Trophoblast cell (in vitro differentiated cells and primary cell): ENCODE data around the gene SCYL3.
"Not testable (repeated sequence)": the region's sequence is repeated elsewhere in the genome, so short reads cannot be mapped to it uniquely, and the experiment has no call there.

Experiments used
- DNase-seq, 2 donors: peaks; one replicate each; pipeline ENCODE4 v3.0.0-alpha.2; 2016
- H2AFZ ChIP-seq: 2 replicates; pipeline ENCODE4 v1.6.1; 2013; ENCODE audit warnings: low read length, moderate library complexity, mild to moderate bottlenecking; ENCODE audit not compliant: insufficient read depth, poor library complexity
- H2AK5ac ChIP-seq: 2 replicates; pipeline ENCODE4 v1.6.1; 2013; ENCODE audit warnings: mild to moderate bottlenecking, low read length
- H2BK120ac ChIP-seq: 2 replicates; pipeline ENCODE4 v1.6.1; 2013; ENCODE audit warnings: low read length, mild to moderate bottlenecking, moderate library complexity; ENCODE audit not compliant: insufficient read depth, poor library complexity
- H2BK12ac ChIP-seq: 2 replicates; pipeline ENCODE4 v1.6.1; 2013; ENCODE audit warnings: mild to moderate bottlenecking, low read length, moderate library complexity
- H2BK5ac ChIP-seq: 2 replicates; pipeline ENCODE4 v1.6.1; 2013; ENCODE audit warnings: low read length, low read depth, moderate library complexity, mild to moderate bottlenecking; ENCODE audit not compliant: poor library complexity
- H3K14ac ChIP-seq: 2 replicates; pipeline ENCODE4 v1.6.1; 2013; ENCODE audit warnings: mild to moderate bottlenecking, low read length
- H3K18ac ChIP-seq: 2 replicates; pipeline ENCODE4 v1.6.1; 2013; ENCODE audit warnings: mild to moderate bottlenecking, low read length
- H3K23ac ChIP-seq: 2 replicates; pipeline ENCODE4 v1.6.1; 2013; ENCODE audit warnings: low read length
- H3K27ac ChIP-seq: 2 replicates; pipeline ENCODE4 v1.5.1; 2013; ENCODE audit warnings: low read depth, mild to moderate bottlenecking, inconsistent platforms, low read length, moderate library complexity
- H3K27me3 ChIP-seq: 2 replicates; pipeline ENCODE4 v1.6.1; 2013; ENCODE audit warnings: inconsistent platforms, mild to moderate bottlenecking, low read length, moderate library complexity; ENCODE audit not compliant: insufficient read depth
- H3K36me3 ChIP-seq, 2 experiments: 1 replicate in 1 of 2; 2 replicates in 1 of 2; pipeline ENCODE4 v1.6.1; 2013; ENCODE audit warnings: low read length in 2 of 2, mild to moderate bottlenecking in 2 of 2, moderate library complexity in 1 of 2; ENCODE audit not compliant: insufficient read depth in 2 of 2, control insufficient read depth in 1 of 2
- H3K4ac ChIP-seq: 2 replicates; pipeline ENCODE4 v1.6.1; 2013; ENCODE audit warnings: low read depth, mild to moderate bottlenecking, low read length, moderate library complexity
- H3K4me1 ChIP-seq, 2 experiments: 1 replicate in 1 of 2; 2 replicates in 1 of 2; pipeline ENCODE4 v1.6.1; 2013; ENCODE audit warnings: low read length in 2 of 2, mild to moderate bottlenecking in 2 of 2, moderate library complexity in 1 of 2; ENCODE audit not compliant: insufficient read depth in 2 of 2, control insufficient read depth in 1 of 2
- H3K4me2 ChIP-seq: 2 replicates; pipeline ENCODE4 v1.6.1; 2013; ENCODE audit warnings: inconsistent platforms, mild to moderate bottlenecking, low read length, moderate library complexity
- H3K4me3 ChIP-seq: 2 replicates; pipeline ENCODE4 v1.5.1; 2013; ENCODE audit warnings: mild to moderate bottlenecking, low read depth, low read length, inconsistent platforms
- H3K79me1 ChIP-seq: one replicate; pipeline ENCODE4 v1.6.1; 2013; ENCODE audit warnings: low read length
- H3K79me2 ChIP-seq: 2 replicates; pipeline ENCODE4 v1.6.1; 2013; ENCODE audit warnings: low read length, mild to moderate bottlenecking; ENCODE audit not compliant: control insufficient read depth, insufficient read depth, poor library complexity
- H3K9ac ChIP-seq: 2 replicates; pipeline ENCODE4 v1.6.1; 2013; ENCODE audit warnings: mild to moderate bottlenecking, low read length
- H3K9me3 ChIP-seq: 2 replicates; pipeline ENCODE4 v1.6.1; 2013; ENCODE audit warnings: low read depth, mild to moderate bottlenecking, control low read depth, inconsistent platforms, low read length; ENCODE audit not compliant: insufficient read depth
- H4K12ac ChIP-seq: 2 replicates; pipeline ENCODE4 v1.6.1; 2013; ENCODE audit warnings: low read depth, mild to moderate bottlenecking, low read length, moderate library complexity
- H4K8ac ChIP-seq: 2 replicates; pipeline ENCODE4 v1.6.1; 2013; ENCODE audit warnings: low read depth, mild to moderate bottlenecking, low read length, moderate library complexity
- H4K91ac ChIP-seq: one replicate; pipeline ENCODE4 v1.6.1; 2013; ENCODE audit warnings: low read depth, mild to moderate bottlenecking, low read length, moderate library complexity
- WGBS: extraction: QIAGEN DNeasy Blood & Tissue Kit; methylation state at CpG from one replicate; pipeline ENCODE4 v1.1.7; 2013; ENCODE audit warnings: missing lambda C conversion rate; ENCODE audit not compliant: insufficient read length, insufficient coverage; ENCODE audit errors: extremely low coverage; 5-methylcytosine and 5-hydroxymethylcytosine counted together

SCYL3 gene

GRCh38 chr1:169924063-169924462, 30.4 kb upstream of the SCYL3 start:
- DNase-seq, result no peak
- Histone ChIP-seq H3K4ac (no peak overlapping the region), H2BK120ac (no peak overlapping the region), H3K14ac (no peak overlapping the region), H3K18ac (no peak overlapping the region), H2BK12ac (no peak overlapping the region), H2AFZ (no peak overlapping the region), H3K23ac (no peak overlapping the region), H4K12ac (no peak overlapping the region), H3K9ac (no peak overlapping the region), H4K8ac (no peak overlapping the region), H4K91ac (no peak overlapping the region), H3K9me3 (no peaks in the 10 kb centered on the region), H3K79me1 (peaks cover 11% of the 10 kb centered on the region), H3K27me3 (no peaks in the 10 kb centered on the region), H2BK5ac (no peak overlapping the region), H2AK5ac (no peak overlapping the region), H3K4me1 (no peaks in the 10 kb centered on the region), H3K36me3 (no peaks in the 10 kb centered on the region), H3K4me3 (no peak overlapping the region), H3K4me2 (no peak overlapping the region), H3K27ac (no peak overlapping the region), H3K79me2 (peaks cover 2% of the 10 kb centered on the region)
- no CpG with 5 or more reads among the region's 2 CpGs for WGBS

DNA sequence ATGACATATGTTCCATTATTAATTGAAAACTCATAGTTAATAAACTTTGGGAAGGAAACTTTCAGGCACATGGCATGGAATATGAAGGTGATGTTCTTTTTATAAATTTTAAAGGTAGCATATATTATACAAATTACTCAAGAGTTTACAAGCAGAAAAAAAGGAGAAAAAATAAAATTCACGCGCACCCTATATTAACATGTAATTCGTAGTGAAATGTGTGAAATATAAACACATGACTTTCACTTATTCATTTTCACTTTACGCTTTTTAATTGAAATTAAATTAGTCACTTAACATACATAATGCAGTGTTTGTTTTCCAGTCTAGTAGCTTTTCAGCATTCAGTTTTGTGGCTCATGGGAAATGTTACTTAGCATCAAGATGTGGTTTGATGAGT, 27.4 kb upstream of the SCYL3 start:
- H3K36me3 ChIP-seq, result peaks cover 2 to 3% of the 10 kb centered on the region in 2 experiments
- H3K79me1 ChIP-seq, result peaks cover 5% of the 10 kb centered on the region
- no peak overlapping the region for H2BK12ac ChIP-seq
- H3K14ac ChIP-seq, result no peak overlapping the region
- no peak overlapping the region for H2AK5ac ChIP-seq
- no peaks in the 10 kb centered on the region for H3K27me3 ChIP-seq
- no peak overlapping the region for H3K4me3 ChIP-seq
- no peak overlapping the region for H2AFZ ChIP-seq
- H4K91ac ChIP-seq, result no peak overlapping the region
- no peak overlapping the region for H3K4me2 ChIP-seq
- no peaks in the 10 kb centered on the region for H3K9me3 ChIP-seq
- no peak overlapping the region for H3K4ac ChIP-seq
- no peak overlapping the region for H2BK120ac ChIP-seq
- no peak overlapping the region for H3K9ac ChIP-seq
- H4K8ac ChIP-seq, result no peak overlapping the region
- no peak overlapping the region for H2BK5ac ChIP-seq
- WGBS, result no CpG with 5 or more reads among the region's 4 CpGs
- no peak overlapping the region for H4K12ac ChIP-seq
- no peak for DNase-seq
- H3K27ac ChIP-seq, result no peak overlapping the region
- no peak overlapping the region for H3K23ac ChIP-seq
- H3K4me1 ChIP-seq, result no peaks in the 10 kb centered on the region
- no peak overlapping the region for H3K18ac ChIP-seq
- no peaks in the 10 kb centered on the region for H3K79me2 ChIP-seq

- Histone ChIP-seq H3K18ac (no peak overlapping the region), H3K9ac (no peak overlapping the region), H3K27me3 (no peaks in the 10 kb centered on the region), H3K9me3 (no peaks in the 10 kb centered on the region), H4K91ac (no peak overlapping the region), H3K27ac (no peak overlapping the region), H2AFZ (no peak overlapping the region), H3K4ac (no peak overlapping the region), H3K79me1 (peaks cover 3% of the 10 kb centered on the region), H2AK5ac (no peak overlapping the region), H2BK5ac (no peak overlapping the region), H4K8ac (no peak overlapping the region), H4K12ac (no peak overlapping the region), H3K23ac (no peak overlapping the region), H3K4me2 (no peak overlapping the region), H3K14ac (no peak overlapping the region), H2BK120ac (no peak overlapping the region), H3K79me2 (no peaks in the 10 kb centered on the region), H2BK12ac (no peak overlapping the region), H3K4me1 (no peaks in the 10 kb centered on the region), H3K4me3 (no peak overlapping the region), H3K36me3 (peaks cover 2 to 3% of the 10 kb centered on the region in 2 experiments)
- DNase-seq, result no peak
- WGBS, result no CpG with 5 or more reads among the region's 1 CpG
These were observed 25.2 kb upstream of the SCYL3 start for GRCh38 chr1:169918927-169919326.

DNA sequence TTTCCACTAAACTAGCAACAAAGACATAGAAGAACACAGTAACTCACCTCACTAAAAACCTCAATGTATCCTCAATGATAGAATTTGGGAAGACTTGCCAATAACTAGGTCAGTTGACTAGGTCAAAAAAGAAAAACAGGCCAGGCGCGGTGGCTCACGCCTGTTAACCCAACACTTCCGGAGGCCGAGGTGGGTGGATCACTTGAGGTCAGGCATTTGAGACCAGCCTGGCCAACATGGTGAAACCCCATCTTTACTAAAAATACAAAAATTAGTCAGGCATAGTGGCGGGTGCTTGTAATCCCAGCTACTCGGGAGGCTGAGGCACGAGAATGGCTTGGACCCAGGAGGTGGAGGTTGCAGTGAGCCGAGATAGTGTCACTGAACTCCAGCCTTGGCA, 24.5 kb upstream of the SCYL3 start:
- not testable (repeated sequence) for H4K8ac ChIP-seq, H3K27me3 ChIP-seq, H3K23ac ChIP-seq, H3K18ac ChIP-seq, H3K79me2 ChIP-seq, H2BK120ac ChIP-seq, H3K14ac ChIP-seq, H2BK12ac ChIP-seq, H4K12ac ChIP-seq, H3K27ac ChIP-seq, H3K4ac ChIP-seq, H4K91ac ChIP-seq, H3K9ac ChIP-seq, H2BK5ac ChIP-seq, H3K79me1 ChIP-seq, H2AFZ ChIP-seq, DNase-seq, H3K4me3 ChIP-seq, H3K36me3 ChIP-seq, H3K4me2 ChIP-seq, H3K9me3 ChIP-seq, H3K4me1 ChIP-seq, H2AK5ac ChIP-seq
- WGBS, result no CpG with 5 or more reads among the region's 9 CpGs
